Endodermal cell (in vitro differentiated cells): ENCODE measurements around the gene RERE. TPM values are rescaled to one million over a fixed set of nuclear protein-coding genes. Genes with fewer than 3 reads are reported as not detected.

Experiments used
- DNase-seq: peaks from one replicate; pipeline ENCODE4 v3.0.0-alpha.2; 2017
- H3K27ac ChIP-seq: 2 replicates; pipeline ENCODE4 v1.5.1; 2013; ENCODE audit warnings: mild to moderate bottlenecking, low read depth, low read length, moderate library complexity
- H3K27me3 ChIP-seq: 2 replicates; pipeline ENCODE4 v1.6.1; 2013; ENCODE audit warnings: mild to moderate bottlenecking, low read length, moderate library complexity; ENCODE audit not compliant: insufficient read depth, control insufficient read depth, poor library complexity, severe bottlenecking
- H3K36me3 ChIP-seq: 2 replicates; pipeline ENCODE4 v1.7.0; 2013; ENCODE audit warnings: mild to moderate bottlenecking, low read length, moderate library complexity; ENCODE audit not compliant: control insufficient read depth, insufficient read depth
- H3K4me1 ChIP-seq: one replicate; pipeline ENCODE4 v1.7.0; 2013; ENCODE audit warnings: low read length; ENCODE audit not compliant: control insufficient read depth, insufficient read depth
- H3K4me3 ChIP-seq: 2 replicates; pipeline ENCODE4 v1.5.1; 2013; ENCODE audit warnings: mild to moderate bottlenecking, low read length, moderate library complexity
- H3K9ac ChIP-seq: 2 replicates; pipeline ENCODE4 v1.6.1; 2013; ENCODE audit warnings: mild to moderate bottlenecking, low read length, moderate library complexity; ENCODE audit not compliant: poor library complexity, severe bottlenecking; ENCODE audit errors: extremely low read depth
- H3K9me3 ChIP-seq: 2 replicates; pipeline ENCODE4 v1.6.1; 2013; ENCODE audit warnings: mild to moderate bottlenecking, low read length, moderate library complexity; ENCODE audit not compliant: control insufficient read depth
- H3K27ac Mint-ChIP-seq: 2 replicates; pipeline ENCODE4 v1.8.0; 2020; ENCODE audit warnings: mixed read lengths
- H3K27me3 Mint-ChIP-seq: 2 replicates; pipeline ENCODE4 v1.8.0; 2021; ENCODE audit warnings: mild to moderate bottlenecking, mixed read lengths; ENCODE audit not compliant: insufficient read depth
- H3K36me3 Mint-ChIP-seq: 2 replicates; pipeline ENCODE4 v1.8.0; 2020; ENCODE audit warnings: low read depth, mixed read lengths
- H3K4me1 Mint-ChIP-seq: 2 replicates; pipeline ENCODE4 v1.8.0; 2020; ENCODE audit warnings: mixed read lengths
- H3K4me3 Mint-ChIP-seq: 2 replicates; pipeline ENCODE4 v1.8.0; 2020; ENCODE audit warnings: mild to moderate bottlenecking, moderate library complexity, mixed read lengths
- H3K9me3 Mint-ChIP-seq: 2 replicates; pipeline ENCODE4 v1.8.0; 2020; ENCODE audit warnings: mild to moderate bottlenecking, mixed read lengths
- WGBS, 2 experiments: methylation state at CpG; one replicate each; pipeline versions ENCODE4 v1.1.5 to v1.1.7; 2013; ENCODE audit warnings: missing lambda C conversion rate in 2 of 2, mixed read lengths in 1 of 2; ENCODE audit not compliant: insufficient coverage in 1 of 2, insufficient read length in 1 of 2; 5-methylcytosine and 5-hydroxymethylcytosine counted together
- total RNA-seq, 2 donors: library from RNA; stranded (reverse); fragmentation: NEBNext Ultra II Directional in 1 of 2; extraction: Animal tissue kit (Norgen Biotek cat#: 25700) in 1 of 2; gene quantifications; 2 replicates in 1 of 2; 3 replicates in 1 of 2; pipeline ENCODE4 v1.2.1, GENCODE V29; 2021
- TF ChIP-seq, protein P1 (sequence below): fragments of 200-600 bp; sonication (generic); conservative IDR thresholded peaks from 2 replicates; pipeline ENCODE4 v1.5.0; 2021; ENCODE audit warnings: antibody characterized with exemption, mild to moderate bottlenecking

RERE gene
- total RNA-seq, 2 donors from 2014 or later = 159 to 179 TPM

- H3K27ac Mint-ChIP-seq = no peak overlapping the region
- peaks cover 33% of the 10 kb centered on the region for H3K4me1 Mint-ChIP-seq
- no peaks in the 10 kb centered on the region for H3K27me3 ChIP-seq
- H3K36me3 Mint-ChIP-seq = peaks cover 13% of the 10 kb centered on the region
- H3K27me3 Mint-ChIP-seq = no peaks in the 10 kb centered on the region
- no peak overlapping the region for H3K9ac ChIP-seq
- WGBS, 2 experiments = 80% methylated on average over 1 of the region's 1 CpG; no CpG with 5 or more reads in 1 of the 2 experiments
- no peak overlapping the region for H3K27ac ChIP-seq
- H3K4me3 Mint-ChIP-seq = no peak overlapping the region
- peaks cover 9% of the 10 kb centered on the region for H3K36me3 ChIP-seq
- H3K9me3 ChIP-seq = no peaks in the 10 kb centered on the region
- H3K4me3 ChIP-seq = no peak overlapping the region
- TF ChIP-seq, protein P1, sequence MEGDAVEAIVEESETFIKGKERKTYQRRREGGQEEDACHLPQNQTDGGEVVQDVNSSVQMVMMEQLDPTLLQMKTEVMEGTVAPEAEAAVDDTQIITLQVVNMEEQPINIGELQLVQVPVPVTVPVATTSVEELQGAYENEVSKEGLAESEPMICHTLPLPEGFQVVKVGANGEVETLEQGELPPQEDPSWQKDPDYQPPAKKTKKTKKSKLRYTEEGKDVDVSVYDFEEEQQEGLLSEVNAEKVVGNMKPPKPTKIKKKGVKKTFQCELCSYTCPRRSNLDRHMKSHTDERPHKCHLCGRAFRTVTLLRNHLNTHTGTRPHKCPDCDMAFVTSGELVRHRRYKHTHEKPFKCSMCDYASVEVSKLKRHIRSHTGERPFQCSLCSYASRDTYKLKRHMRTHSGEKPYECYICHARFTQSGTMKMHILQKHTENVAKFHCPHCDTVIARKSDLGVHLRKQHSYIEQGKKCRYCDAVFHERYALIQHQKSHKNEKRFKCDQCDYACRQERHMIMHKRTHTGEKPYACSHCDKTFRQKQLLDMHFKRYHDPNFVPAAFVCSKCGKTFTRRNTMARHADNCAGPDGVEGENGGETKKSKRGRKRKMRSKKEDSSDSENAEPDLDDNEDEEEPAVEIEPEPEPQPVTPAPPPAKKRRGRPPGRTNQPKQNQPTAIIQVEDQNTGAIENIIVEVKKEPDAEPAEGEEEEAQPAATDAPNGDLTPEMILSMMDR = no peak
- DNase-seq = no peak
- no peaks in the 10 kb centered on the region for H3K9me3 Mint-ChIP-seq
- H3K4me1 ChIP-seq = peaks cover 4% of the 10 kb centered on the region
Measured at GRCh38 chr1:8681911-8682310, 135.5 kb downstream of the RERE start.

DNA sequence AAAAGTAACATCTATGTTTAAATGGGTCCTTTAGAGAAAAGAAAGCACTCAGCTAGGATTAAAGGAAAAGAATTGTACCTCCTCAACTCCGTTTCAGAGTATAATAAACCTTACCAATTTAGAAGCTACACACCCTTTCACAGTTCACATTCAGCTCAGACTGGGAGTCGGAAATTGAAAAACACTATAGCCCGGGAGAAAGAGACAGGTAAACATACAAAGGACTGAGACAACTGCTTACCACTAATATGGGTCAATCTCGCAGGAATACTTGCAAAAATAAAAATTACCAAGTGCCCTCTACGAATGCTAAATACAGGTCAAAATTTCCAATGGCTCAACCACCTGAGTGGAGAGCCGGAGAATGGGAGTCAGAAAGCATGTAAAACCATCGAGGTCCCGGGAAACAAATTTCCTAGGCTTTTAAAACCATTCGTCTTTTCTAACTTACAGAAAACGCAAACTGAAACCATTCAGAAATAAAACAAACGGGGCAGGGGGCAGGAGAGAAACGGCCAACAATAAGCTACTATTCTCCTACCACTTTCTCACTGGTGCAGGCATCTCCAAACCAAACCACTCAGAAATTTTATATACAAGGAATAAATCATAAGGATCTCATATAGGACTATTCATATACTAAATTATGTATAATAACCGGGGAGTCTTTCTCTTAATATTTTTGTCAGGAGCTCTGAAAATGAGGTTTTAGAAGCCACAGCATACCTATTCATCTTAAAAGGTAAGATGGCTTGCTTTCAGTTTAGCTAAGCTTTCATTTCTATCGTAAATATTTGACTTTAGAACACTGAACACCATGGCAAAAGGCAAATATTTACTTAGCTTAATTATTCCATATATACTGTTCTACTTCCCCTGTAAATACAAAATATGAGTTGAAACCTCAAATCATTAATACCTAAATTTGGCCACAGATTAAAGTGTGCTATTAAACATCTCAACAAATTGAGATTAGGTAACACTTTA, 136.5 kb downstream of the RERE start:
- H3K9me3 Mint-ChIP-seq = no peaks in the 10 kb centered on the region
- Histone ChIP-seq H3K4me1 (peaks cover 4% of the 10 kb centered on the region), H3K4me3 (no peak overlapping the region), H3K9me3 (no peaks in the 10 kb centered on the region), H3K9ac (no peak overlapping the region), H3K27me3 (no peaks in the 10 kb centered on the region), H3K36me3 (peaks cover 6% of the 10 kb centered on the region), H3K27ac (no peak overlapping the region)
- 86 to 95% methylated on average over 8 to 14 of the region's 14 CpGs for WGBS, 2 experiments
- H3K27me3 Mint-ChIP-seq = no peaks in the 10 kb centered on the region
- peaks cover 7% of the 10 kb centered on the region for H3K36me3 Mint-ChIP-seq
- no peak overlapping the region for H3K4me3 Mint-ChIP-seq
- H3K4me1 Mint-ChIP-seq = peaks cover 39% of the 10 kb centered on the region
- no peak overlapping the region for H3K27ac Mint-ChIP-seq
- TF ChIP-seq, protein P1 = no peak
- no peak for DNase-seq

DNA sequence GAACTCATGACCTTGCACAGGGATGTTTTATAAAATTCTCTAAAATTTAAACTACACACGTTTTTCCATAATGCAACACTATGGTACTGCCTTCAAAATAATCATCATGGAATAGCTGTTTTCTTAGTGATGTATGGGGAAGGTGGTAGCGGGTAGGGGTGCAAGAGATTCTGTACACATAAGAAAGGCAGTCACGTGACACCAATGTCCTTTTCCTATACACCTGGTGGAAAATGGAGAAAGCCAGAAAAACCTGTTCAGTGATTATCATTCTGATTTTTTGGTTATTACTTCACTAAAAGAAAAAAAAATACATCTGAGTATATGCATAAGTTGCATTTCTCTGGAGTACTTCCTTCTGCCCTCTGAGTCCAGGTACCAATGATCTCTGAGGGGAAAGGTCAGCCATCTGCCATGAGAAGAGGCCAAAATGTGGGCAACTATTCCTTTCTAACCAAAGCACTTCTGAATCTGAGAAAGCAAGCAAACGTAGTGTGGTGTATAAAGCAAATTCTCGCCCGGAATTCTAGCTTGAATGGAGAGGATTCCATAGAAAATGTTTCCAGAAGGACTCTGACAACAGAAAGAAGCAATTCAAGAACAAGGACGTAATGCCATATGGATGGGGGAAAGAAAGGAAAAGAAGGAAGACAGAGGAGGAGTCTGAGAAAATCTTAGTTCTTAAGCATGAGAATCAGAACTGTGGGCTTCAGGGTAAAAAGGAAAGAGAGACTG, 137.3 kb downstream of the RERE start:
- Mint-ChIP-seq H3K9me3 (no peaks in the 10 kb centered on the region), H3K4me1 (peaks cover 37% of the 10 kb centered on the region), H3K4me3 (no peak overlapping the region), H3K27me3 (no peaks in the 10 kb centered on the region), H3K36me3 (peaks cover 7% of the 10 kb centered on the region), H3K27ac (no peak overlapping the region)
- Histone ChIP-seq H3K27ac (no peak overlapping the region), H3K9me3 (no peaks in the 10 kb centered on the region), H3K4me3 (no peak overlapping the region), H3K36me3 (peaks cover 6% of the 10 kb centered on the region), H3K9ac (no peak overlapping the region), H3K27me3 (no peaks in the 10 kb centered on the region), H3K4me1 (peaks cover 4% of the 10 kb centered on the region)
- DNase-seq = no peak
- TF ChIP-seq, protein P1 = no peak
- WGBS, 2 experiments = 91 to 93% methylated on average over 4 to 6 of the region's 7 CpGs
